ENCODE data around the gene EXOC7.
A peak's percentile ranks its signal among the peaks of the same experiment; 100 is the strongest.
"Not testable (repeated sequence)": the region's sequence is repeated elsewhere in the genome, so short reads cannot be mapped to it uniquely, and the experiment has no call there.

Gene EXOC7

DNA sequence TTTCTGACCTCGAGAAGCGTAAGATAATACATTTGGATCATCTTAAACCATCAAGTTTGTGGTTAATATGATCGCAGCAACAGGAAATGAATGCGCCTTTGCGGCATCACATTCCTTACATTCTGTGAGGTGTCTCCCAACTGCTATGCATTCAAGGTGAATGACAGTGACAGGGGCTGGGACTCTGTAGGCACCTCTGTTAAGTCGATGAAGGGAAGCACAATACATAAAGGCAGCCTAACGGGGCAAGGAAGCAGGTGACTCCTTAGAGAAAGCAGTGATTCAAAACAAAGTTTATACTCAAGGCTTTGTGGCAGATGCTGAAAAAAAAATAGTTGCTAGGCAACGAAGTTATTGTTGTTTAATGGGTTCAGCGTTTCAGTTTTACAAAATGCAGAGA, 54.9 kb downstream of the EXOC7 start:
- peaks cover 16% of the 10 kb centered on the region for H3K79me2 ChIP-seq (ENCODE audit: control insufficient read depth, insufficient read depth, low read length, unreplicated experiment)
- H3K27me3 ChIP-seq (ENCODE audit: insufficient read depth, low read length) = no peaks in the 10 kb centered on the region
- peak overlapping the region; percentile 53 for H3K27ac ChIP-seq (ENCODE audit: low read depth, low read length)
- peaks cover 20% of the 10 kb centered on the region for H3K4me1 ChIP-seq (ENCODE audit: control insufficient read depth, insufficient read depth, low read length, unreplicated experiment)
- no peak overlapping the region for H2AFZ ChIP-seq (ENCODE audit: low read length, unreplicated experiment)
- no peak overlapping the region for H3K4me3 ChIP-seq (ENCODE audit: low read depth, low read length)
- H3K36me3 ChIP-seq (ENCODE audit: insufficient read depth, low read length) = peaks cover 33% of the 10 kb centered on the region; the same call in 1 of the 2 replicates

DNA sequence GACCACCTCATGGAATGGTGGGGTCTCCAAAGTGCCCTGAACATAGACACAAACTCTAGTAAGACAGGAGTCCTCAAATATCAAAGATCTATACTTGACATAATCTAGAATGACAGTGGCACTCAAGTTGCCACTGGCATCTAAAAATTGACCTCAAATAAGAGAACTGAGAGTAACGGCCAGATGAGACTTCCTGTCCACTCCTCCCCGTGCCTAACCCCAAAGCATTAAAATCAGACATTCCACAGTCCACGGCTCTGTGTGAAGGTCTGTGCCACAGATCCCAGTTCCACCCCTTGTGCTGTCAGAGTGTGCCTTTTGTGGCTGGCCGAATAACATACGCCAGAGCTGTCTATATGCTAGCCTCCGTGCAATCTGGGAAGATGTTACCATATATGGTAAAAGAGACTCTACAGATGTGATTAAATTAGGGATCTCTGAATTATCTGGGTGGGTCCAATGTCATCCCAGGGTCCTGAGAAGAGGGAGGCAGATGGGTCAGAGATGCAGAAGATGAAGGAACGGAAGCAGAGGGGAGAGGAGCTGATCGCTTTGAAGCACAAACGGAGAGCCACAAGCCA, 55.5 kb downstream of the EXOC7 start:
- Histone ChIP-seq H3K36me3 (ENCODE audit: insufficient read depth, low read length) (peaks cover 34% of the 10 kb centered on the region; the same call in 1 of the 2 replicates), H3K4me3 (ENCODE audit: low read depth, low read length) (no peak overlapping the region), H3K27me3 (ENCODE audit: insufficient read depth, low read length) (no peaks in the 10 kb centered on the region), H3K27ac (ENCODE audit: low read depth, low read length) (peak overlapping the region; percentile 53), H2AFZ (ENCODE audit: low read length, unreplicated experiment) (no peak overlapping the region), H3K4me1 (ENCODE audit: control insufficient read depth, insufficient read depth, low read length, unreplicated experiment) (peaks cover 14% of the 10 kb centered on the region), H3K79me2 (ENCODE audit: control insufficient read depth, insufficient read depth, low read length, unreplicated experiment) (peaks cover 14% of the 10 kb centered on the region)

DNA sequence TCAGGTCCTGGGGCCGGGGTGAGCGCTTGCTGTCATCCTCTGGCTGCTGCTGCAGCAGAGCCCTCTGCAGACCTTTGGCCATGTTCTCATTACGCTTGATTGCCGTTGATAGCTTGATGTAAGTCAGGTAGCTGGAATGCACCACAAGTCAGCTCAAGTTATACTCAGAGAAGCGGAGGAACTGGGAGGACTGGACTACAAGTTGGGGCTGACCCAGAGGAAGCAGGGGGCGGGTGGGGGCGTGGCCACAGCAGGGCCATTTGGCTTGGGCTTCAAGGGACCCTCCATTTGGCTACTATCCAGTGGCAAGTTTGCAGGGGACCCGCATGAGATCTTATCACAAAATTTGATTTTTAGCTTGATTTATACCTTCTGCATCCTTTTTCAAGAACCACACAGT, 57.5 kb downstream of the EXOC7 start:
- peaks cover 13% of the 10 kb centered on the region for H3K4me1 ChIP-seq (ENCODE audit: control insufficient read depth, insufficient read depth, low read length, unreplicated experiment)
- H3K27ac ChIP-seq (ENCODE audit: low read depth, low read length) = no peak overlapping the region
- peaks cover 8% of the 10 kb centered on the region for H3K79me2 ChIP-seq (ENCODE audit: control insufficient read depth, insufficient read depth, low read length, unreplicated experiment)
- no peak overlapping the region for H3K4me3 ChIP-seq (ENCODE audit: low read depth, low read length)
- no peak overlapping the region for H2AFZ ChIP-seq (ENCODE audit: low read length, unreplicated experiment)
- H3K36me3 ChIP-seq (ENCODE audit: insufficient read depth, low read length) = peaks cover 35% of the 10 kb centered on the region; the same call in 1 of the 2 replicates
- no peaks in the 10 kb centered on the region for H3K27me3 ChIP-seq (ENCODE audit: insufficient read depth, low read length)

GRCh38 chr17:76044475-76045007, 59.0 kb downstream of the EXOC7 start:
- H3K4me1 ChIP-seq (ENCODE audit: control insufficient read depth, insufficient read depth, low read length, unreplicated experiment) = peaks cover 13% of the 10 kb centered on the region
- peaks cover 40% of the 10 kb centered on the region; the same call in 1 of the 2 replicates for H3K36me3 ChIP-seq (ENCODE audit: insufficient read depth, low read length)

DNA sequence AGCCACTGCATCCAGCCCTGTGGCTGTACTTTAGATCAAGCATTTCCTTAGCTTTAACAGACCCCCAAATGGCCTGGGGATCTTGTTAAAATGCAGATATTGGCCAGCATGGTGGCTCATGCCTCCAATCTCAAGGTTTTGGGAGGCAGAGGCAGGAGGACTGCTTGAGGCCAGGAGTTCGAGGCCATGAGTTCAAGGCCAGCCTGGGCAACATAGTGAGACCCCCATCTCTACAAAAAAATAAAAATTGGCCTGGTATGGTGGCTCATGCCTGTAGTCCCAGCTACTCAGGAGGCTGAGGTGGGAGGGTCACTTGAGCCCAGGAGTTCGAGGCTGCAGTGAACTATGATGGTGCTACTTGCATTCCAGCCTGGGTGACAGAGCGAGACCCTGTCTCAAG, 60.7 kb downstream of the EXOC7 start:
- H3K27me3 ChIP-seq (ENCODE audit: insufficient read depth, low read length); H2AFZ ChIP-seq (ENCODE audit: low read length, unreplicated experiment); H3K4me1 ChIP-seq (ENCODE audit: control insufficient read depth, insufficient read depth, low read length, unreplicated experiment); H3K79me2 ChIP-seq (ENCODE audit: control insufficient read depth, insufficient read depth, low read length, unreplicated experiment); H3K4me3 ChIP-seq (ENCODE audit: low read depth, low read length); H3K27ac ChIP-seq (ENCODE audit: low read depth, low read length): not testable (repeated sequence)
- H3K36me3 ChIP-seq (ENCODE audit: insufficient read depth, low read length) = peaks cover 35% of the 10 kb centered on the region

More at GRCh38 chr17:76044475-76045007, 59.0 kb downstream of the EXOC7 start:
- not testable (repeated sequence) for H3K27ac ChIP-seq (ENCODE audit: low read depth, low read length); H2AFZ ChIP-seq (ENCODE audit: low read length, unreplicated experiment); H3K27me3 ChIP-seq (ENCODE audit: insufficient read depth, low read length); H3K79me2 ChIP-seq (ENCODE audit: control insufficient read depth, insufficient read depth, low read length, unreplicated experiment); H3K4me3 ChIP-seq (ENCODE audit: low read depth, low read length)

GRCh38 chr17:76040376-76040775, 63.2 kb downstream of the EXOC7 start:
- no peaks in the 10 kb centered on the region for H3K79me2 ChIP-seq (ENCODE audit: control insufficient read depth, insufficient read depth, low read length, unreplicated experiment)
- H3K4me3 ChIP-seq (ENCODE audit: low read depth, low read length) = no peak overlapping the region
- no peaks in the 10 kb centered on the region for H3K27me3 ChIP-seq (ENCODE audit: insufficient read depth, low read length)
- no peaks in the 10 kb centered on the region for H3K4me1 ChIP-seq (ENCODE audit: control insufficient read depth, insufficient read depth, low read length, unreplicated experiment)
- peaks cover 27% of the 10 kb centered on the region for H3K36me3 ChIP-seq (ENCODE audit: insufficient read depth, low read length)
- no peak overlapping the region for H2AFZ ChIP-seq (ENCODE audit: low read length, unreplicated experiment)
- H3K27ac ChIP-seq (ENCODE audit: low read depth, low read length) = no peak overlapping the region

GRCh38 chr17:76039121-76039520, 64.5 kb downstream of the EXOC7 start:
- Histone ChIP-seq H3K27ac (ENCODE audit: low read depth, low read length) (no peak overlapping the region), H3K4me3 (ENCODE audit: low read depth, low read length) (no peak overlapping the region), H3K27me3 (ENCODE audit: insufficient read depth, low read length) (no peaks in the 10 kb centered on the region), H3K4me1 (ENCODE audit: control insufficient read depth, insufficient read depth, low read length, unreplicated experiment) (no peaks in the 10 kb centered on the region), H2AFZ (ENCODE audit: low read length, unreplicated experiment) (no peak overlapping the region), H3K36me3 (ENCODE audit: insufficient read depth, low read length) (peaks cover 23% of the 10 kb centered on the region), H3K79me2 (ENCODE audit: control insufficient read depth, insufficient read depth, low read length, unreplicated experiment) (no peaks in the 10 kb centered on the region)

DNA sequence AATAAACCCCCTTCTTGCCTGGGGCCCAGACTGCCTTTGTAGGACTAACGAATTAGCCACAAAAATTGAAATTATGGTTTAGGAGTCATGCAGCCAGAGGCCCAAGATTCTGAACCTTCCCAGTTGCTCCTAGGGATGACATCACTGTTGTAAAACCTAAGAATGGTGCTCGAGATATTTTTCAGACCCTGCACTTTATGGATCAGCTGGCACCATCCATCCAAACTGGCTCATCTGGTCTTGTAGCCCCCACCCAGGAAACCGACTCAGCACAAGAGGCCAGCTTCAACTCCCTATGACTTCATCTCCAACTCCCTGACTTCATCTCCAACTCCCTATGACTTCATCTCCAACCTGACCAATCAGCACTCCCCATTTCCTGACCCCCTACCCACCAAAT, 65.5 kb downstream of the EXOC7 start:
- peaks cover 13% of the 10 kb centered on the region for H3K36me3 ChIP-seq (ENCODE audit: insufficient read depth, low read length)

DNA sequence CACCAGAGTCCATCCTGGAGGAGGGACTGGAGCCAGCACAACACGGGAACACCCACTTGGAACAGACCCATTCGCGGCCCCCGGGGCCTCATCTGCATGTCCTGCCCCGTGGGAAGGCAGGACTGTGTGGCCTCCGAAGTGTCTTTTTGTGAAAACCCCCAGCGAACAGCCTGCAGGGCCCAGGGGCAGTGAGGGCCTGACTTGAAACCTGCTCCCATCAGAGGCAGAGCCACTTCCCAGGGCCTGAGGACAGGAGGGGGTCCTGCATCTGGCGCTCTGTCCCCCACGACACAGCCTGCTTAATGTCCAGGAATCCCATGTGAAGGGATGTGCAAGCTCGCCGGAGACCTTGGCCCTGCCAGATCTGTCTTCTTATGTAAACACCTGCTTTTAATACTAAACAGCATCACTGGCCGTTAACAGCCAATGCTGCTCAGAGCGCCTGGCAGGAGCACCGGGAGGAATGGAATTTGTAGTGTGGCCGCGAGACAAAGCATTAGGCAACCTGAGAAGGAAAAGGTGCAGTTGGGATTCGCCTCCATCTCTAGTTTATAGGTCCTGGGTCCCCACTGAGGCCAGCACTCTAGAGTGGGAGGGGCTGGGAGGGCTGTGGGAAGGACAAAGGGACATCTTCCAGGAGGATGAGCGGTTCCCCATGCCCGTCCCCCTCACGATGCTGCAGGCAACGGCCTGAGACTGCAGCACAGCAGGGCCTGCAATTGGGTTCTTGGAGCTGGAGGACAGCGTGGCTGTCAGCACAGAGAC, 66.9 kb downstream of the EXOC7 start:
- H3K27ac ChIP-seq (ENCODE audit: low read depth, low read length) = no peak overlapping the region

More for the DNA sequence above, 65.5 kb downstream of the EXOC7 start:
- Histone ChIP-seq H2AFZ (ENCODE audit: low read length, unreplicated experiment) (no peak overlapping the region), H3K79me2 (ENCODE audit: control insufficient read depth, insufficient read depth, low read length, unreplicated experiment) (no peaks in the 10 kb centered on the region), H3K4me3 (ENCODE audit: low read depth, low read length) (no peak overlapping the region), H3K27me3 (ENCODE audit: insufficient read depth, low read length) (no peaks in the 10 kb centered on the region), H3K27ac (ENCODE audit: low read depth, low read length) (no peak overlapping the region), H3K4me1 (ENCODE audit: control insufficient read depth, insufficient read depth, low read length, unreplicated experiment) (no peaks in the 10 kb centered on the region)

DNA sequence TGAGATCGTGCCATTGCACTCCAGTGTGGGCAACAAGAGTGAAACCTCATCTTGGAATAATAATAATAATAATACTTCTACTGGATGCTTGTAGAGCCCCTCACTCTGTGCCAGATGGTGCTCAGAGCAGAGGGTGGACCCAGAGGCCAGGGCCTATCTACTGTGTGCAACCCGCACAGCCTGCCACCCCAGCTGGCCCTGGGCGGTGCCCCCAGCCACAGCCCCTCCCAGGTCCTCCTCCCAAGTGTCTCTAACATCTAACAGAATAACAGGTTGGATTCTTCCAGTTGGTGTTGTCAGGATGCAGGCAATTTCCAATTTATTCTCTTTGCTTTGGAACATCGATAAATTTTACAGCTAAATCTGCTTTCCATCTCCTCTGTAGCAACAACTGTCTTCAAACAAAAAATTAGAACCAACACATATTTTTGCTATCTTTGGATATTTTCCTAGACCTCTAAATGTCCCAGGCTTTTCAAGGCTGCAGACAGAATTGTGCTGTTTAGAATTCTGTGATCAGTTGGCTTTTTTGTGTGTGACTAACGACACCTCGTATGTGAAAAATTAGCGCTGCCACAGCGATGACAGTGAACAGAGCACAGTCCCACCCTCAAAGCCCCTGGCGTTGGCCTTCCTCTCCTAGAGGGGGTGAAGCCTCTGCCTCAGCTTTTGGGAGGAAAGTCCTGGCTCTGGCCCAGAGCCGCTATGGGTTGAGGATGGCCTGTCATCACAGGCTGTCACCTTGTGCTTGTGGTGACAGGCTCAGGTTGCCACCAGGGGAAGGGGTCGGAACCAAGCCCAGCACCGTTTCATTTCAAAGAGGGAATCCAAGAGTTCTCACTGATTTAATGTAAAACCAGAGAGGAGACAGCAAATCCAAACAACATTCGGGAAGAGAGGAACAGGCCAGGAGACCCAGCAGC, 68.9 kb downstream of the EXOC7 start:
- Histone ChIP-seq H3K27me3 (ENCODE audit: insufficient read depth, low read length) (no peaks in the 10 kb centered on the region), H3K79me2 (ENCODE audit: control insufficient read depth, insufficient read depth, low read length, unreplicated experiment) (no peaks in the 10 kb centered on the region), H3K36me3 (ENCODE audit: insufficient read depth, low read length) (peaks cover 8% of the 10 kb centered on the region), H3K27ac (ENCODE audit: low read depth, low read length) (no peak overlapping the region), H3K4me3 (ENCODE audit: low read depth, low read length) (no peak overlapping the region), H2AFZ (ENCODE audit: low read length, unreplicated experiment) (no peak overlapping the region), H3K4me1 (ENCODE audit: control insufficient read depth, insufficient read depth, low read length, unreplicated experiment) (peaks cover under 1% of the 10 kb centered on the region)

More for the DNA sequence above, 66.9 kb downstream of the EXOC7 start:
- peaks cover 12% of the 10 kb centered on the region for H3K36me3 ChIP-seq (ENCODE audit: insufficient read depth, low read length)
- no peak overlapping the region for H2AFZ ChIP-seq (ENCODE audit: low read length, unreplicated experiment)
- H3K79me2 ChIP-seq (ENCODE audit: control insufficient read depth, insufficient read depth, low read length, unreplicated experiment) = no peaks in the 10 kb centered on the region
- no peaks in the 10 kb centered on the region for H3K4me1 ChIP-seq (ENCODE audit: control insufficient read depth, insufficient read depth, low read length, unreplicated experiment)
- no peak overlapping the region for H3K4me3 ChIP-seq (ENCODE audit: low read depth, low read length)
- no peaks in the 10 kb centered on the region for H3K27me3 ChIP-seq (ENCODE audit: insufficient read depth, low read length)
